ENCODE measurements around the gene CCNF.

GRCh38 chr16:2507665-2508064 lies 78.4 kb downstream of the CCNF start:
- TF ChIP-seq GABPA (IDR thresholded peaks at IDR 0.05; ENCODE audit: low read depth), result no peak
- TF ChIP-seq CTCF (IDR thresholded peaks at IDR 0.05; ENCODE audit: insufficient read depth, low read length), result no peak
- TF ChIP-seq POLR2AphosphoS5 (IDR thresholded peaks at IDR 0.05; ENCODE audit: low read depth), result no peak
